DMS153 treated with DMSO at 0.1 percent for 48 hours (cell line): ENCODE results near the gene MSMP.

Experiments
- DNase-seq: peaks from one replicate; lab custom pipeline; 2025; ENCODE audit not compliant: unreplicated experiment; lab: John Stamatoyannopoulos, UW

The MSMP gene

DNA sequence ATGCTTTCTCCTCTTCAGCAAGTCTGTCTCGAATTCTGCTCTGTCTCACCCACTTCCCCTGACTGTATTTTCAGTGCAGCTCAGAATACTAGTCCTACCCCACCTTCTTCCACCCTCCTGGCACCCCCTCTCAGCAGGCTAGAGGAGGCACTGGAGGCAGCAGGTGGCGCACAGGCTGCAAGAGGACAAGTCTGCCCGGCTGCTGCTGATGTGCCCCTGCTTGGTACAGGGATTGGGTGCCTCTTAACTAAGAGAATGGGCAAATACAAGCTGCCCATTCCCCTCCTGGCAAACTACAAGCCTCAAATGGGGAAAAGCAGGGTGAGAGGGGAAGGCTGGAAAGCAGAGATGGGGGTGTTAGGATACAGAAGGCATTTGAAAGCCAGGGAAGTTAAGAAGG, 27.1 kb downstream of the MSMP start:
- no peak for DNase-seq

DNA sequence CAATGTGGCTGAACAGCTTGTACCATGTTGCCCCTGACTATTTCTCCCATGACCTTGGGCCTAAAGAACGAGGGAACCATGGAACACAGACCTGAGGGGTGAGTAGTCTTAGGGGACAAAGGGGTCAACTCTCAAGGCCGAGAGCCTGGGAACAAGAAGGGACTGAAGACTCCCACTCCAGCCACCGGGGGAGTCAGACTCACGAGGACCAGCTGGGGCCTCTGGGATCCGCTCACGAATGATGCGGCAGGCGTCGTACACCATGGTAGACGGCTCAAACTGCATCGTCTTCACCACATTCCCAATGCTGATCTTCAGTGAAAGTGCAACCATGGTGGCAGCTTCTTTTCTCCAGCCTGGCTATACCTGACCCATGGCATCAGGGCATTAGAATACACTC, 28.7 kb downstream of the MSMP start:
- DNase-seq: no peak

DNA sequence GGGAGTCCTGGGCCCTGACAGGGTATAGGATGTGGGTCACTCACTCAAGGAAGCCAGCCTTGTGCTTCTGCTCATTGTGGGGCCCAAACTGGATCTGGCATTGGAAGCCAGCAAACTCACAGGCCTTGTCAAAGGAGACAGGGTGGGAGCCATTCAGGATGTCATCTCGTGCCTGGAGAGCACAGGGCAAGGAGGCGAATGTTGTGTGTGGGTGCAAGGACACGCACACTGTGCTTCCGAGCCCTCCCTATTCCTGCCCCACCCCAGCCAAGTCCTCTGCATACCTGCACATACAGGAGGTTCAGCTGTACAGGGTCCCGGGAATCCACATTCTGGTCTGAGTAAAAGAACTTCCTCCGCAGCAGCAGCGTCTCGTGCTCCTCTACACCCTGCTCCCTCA, 30.2 kb downstream of the MSMP start:
- DNase-seq: no peak

DNA sequence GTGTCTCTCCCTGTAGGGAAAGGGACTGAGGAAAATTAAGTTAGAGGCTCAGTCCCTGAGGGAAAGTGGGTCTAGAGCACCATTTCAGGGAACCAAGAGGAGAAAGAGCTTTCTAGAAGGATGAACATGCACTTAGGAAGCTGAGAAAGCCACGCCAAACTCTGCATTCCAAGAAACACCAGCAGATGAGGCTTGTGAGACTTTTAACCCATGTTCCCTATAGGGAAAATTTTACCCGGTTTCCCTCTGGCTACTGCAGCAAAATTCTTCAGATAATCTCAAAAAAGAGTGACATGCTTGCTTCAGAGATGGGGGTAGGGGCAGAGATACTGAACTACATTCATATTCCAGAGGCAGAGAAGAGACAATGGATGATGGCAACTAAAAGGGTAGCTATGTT, 30.6 kb downstream of the MSMP start:
- DNase-seq: no peak

DNA sequence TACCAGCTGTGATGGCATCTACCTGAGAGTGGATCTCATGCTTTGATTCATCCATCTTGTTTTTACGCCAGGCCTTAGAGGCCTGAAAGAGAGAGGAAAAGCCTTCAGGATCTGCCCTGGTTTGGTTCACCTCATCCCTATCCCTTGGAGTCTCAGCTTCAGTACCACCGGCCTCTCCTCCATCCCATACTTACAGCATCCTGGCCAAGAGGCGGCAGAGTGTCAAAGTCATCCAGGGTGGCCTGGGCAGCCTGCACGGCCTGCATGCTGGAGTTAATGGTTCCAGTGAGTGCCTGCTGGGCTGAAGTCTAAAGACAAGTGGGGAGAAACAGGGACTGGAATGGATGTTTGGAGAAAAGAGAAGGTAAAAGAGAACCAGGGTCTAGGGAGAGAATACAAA, 34.5 kb downstream of the MSMP start:
- DNase-seq: no peak

DNA sequence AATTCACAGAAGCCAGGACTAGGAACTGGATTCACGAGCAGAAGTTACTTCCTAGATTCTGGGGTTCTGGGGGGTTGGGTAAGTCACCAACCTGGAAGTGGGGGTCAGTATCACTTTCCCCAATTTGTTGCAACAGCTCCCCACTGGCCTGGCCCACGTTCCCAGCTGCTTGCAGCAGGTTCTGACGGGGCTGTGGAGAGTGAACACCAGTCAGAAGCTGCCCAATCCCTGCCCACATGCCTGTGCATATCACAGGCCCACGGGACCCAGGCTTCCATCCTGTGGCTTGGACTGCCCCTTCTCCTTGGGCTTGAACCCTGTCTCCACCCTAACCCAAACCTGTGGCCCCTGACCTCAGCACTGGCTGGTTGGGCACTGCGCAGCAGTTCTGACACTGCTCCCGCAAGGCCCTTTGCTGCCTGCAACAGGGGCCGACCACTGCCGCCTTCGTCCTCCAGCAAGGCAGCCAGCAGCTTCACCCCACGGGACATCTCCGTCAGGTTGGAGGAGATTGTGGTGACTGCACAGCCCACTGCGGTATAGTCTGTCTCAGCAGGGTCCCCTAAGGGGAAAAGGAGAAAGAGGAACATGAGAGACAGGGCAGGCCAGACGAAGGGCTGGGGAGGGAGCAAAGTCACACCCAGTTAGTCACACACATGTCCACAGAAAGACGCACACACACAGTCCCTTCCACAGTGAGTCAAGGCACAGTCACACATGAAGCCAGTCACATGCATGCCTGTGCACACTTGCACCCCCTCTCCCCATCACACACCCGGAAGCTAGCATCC, 35.2 kb downstream of the MSMP start:
- DNase-seq: no peak

DNA sequence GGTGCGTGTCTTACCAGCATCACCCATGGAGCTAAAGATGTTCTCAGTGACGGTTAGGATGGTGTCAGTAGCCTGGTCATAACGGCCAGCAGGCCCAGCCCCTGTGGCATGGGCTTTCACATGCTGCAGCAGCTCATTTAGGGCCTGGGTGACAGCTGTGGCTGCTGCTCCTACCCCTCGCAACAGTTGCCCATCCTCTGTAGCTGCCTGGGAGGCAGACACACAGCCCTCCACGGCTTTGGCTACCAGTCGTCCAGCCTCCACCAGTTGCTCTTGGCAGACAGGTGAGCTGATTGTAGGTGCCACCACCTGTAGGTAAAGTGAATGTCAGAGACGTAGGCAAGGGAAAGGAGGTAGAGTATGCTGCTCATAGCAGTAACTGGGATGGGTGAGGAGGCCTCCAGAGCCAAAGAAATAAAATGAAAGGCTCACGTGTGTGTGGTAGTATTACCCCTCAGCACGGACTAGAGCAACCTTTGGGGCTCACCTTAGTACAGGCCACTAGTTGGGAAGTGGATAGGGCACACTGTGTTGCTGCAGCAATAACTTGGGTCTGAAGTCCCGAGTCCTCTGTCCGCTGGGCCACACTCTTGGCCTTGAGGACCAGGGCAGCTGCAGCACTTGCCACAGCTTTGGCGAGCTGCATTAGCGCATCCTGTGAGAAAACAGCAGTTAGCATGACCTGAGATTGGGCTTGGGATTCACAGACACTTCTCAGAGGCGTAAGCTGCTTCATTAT, 36.8 kb downstream of the MSMP start:
- DNase-seq: no peak

DNA sequence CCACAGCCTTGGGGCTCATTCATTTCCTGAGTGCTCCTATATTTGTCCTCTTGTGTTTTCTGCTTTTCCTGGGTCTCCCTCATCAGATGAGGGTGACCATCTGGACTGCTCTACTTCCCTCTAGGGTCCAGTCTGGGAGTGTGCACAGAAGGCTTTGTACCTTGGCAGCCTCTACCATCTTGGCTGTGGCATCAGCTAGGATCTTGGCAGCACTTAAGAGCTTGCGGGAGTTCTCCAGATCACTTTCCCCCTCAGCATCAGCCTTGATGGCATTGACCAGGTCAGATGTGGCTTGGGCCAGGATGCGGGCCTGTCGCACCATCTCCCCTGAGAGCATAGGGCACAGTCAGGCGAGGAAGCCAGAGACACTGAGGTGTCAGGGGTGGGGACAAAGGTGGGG, 37.8 kb downstream of the MSMP start:
- DNase-seq: no peak

DNA sequence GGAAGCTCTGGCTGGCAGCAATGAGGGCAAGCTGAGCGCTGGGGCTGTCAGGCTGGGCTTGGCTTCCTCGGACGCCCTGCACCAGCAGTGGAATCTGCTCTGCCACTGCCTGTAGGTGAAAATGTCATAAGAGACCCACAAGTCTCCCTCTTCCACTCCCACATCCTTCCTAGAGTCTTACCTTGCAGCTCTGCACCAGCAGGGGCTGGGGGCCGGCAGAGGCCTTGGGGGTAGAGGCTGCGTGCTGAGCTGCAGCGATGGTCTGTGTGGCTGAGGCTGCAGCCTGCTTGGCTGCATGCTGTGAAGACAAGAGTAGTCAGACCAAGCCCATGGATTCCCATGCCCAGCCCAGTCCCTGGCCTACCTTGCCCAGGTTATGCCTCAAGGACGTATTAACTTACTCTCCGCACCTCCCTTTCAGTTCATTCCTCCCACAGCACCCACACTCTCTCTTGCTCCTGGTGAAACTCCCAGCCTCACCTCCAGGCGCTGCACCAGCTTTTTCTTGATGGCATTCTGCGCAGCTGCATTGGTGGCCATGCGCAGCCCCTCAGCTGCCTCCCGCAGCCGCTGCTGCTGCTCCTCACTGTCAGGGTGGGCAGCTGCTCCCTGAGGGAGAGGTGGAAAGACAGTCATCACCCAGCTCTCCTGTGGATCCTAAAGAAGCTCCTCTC, 39.4 kb downstream of the MSMP start:
- DNase-seq: no peak

DNA sequence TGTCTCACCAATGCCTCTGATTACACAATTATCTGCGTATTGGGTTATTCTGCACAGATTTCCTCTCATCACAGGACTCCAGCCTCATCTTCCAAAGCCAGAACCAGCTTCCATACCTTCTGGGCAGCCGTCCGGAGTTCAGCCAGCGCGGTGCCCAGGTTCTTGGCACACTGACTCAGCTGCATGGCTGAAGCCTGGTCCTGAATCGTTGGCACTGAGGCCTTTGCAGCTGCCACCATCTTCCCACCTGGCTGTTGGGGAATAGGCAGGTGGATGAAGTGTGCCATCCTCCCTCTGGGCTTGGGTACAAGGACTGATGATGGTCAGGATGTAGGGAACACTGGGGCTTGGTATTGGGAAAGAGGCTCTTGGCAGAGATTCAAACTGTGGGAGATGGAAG, 40.0 kb downstream of the MSMP start:
- no peak for DNase-seq

DNA sequence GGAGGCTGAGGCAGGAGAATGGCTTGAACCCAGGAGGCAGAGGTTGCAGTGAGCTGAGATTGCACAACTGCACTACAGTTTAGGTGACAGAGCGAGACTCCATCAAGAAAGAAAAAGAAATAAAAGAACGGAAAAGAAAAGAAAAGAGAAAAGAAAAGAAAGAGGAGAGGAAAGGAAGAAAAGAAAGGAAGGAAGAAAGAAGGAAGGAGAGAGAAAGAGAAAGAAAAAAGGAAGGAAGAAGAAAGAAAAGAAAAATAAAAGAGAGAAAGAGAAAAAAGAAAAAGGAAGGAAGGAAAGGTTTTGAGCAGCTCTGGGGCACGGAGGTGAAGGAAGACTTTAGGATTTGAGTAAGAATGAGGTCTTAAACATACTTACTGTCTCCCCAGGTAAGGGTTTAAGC, 40.5 kb downstream of the MSMP start:
- DNase-seq: no peak

DNA sequence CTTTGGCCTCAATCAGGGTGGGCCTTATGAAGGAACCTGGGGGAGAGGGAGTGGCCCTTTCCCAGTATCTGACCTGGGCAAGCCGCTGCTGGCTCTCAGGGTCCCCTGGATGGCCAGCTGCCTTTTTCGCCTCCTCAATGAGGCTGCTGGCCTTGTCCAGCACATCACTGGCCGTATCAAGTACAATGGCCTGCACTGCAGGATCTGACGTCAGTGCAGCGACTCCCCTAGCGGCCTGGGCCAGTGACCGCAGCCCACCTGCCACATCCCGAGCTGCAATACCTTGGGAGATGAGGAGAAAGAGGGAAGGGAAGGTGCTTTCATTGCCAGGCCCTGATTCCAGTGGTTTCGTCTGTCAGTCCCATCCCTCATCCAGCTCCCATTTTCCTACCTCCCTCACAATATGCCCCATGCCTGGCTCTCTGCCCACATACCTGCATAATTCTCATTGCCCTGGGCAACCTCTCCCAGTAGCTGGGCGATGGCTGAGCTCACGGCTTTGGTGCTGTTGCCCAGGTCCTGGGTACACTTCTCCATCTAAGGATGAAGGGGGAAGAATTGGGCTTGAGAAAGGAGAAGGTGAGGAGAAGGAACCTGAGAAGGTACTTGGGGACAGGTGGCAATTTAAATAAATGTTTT, 41.2 kb downstream of the MSMP start:
- DNase-seq: no peak

DNA sequence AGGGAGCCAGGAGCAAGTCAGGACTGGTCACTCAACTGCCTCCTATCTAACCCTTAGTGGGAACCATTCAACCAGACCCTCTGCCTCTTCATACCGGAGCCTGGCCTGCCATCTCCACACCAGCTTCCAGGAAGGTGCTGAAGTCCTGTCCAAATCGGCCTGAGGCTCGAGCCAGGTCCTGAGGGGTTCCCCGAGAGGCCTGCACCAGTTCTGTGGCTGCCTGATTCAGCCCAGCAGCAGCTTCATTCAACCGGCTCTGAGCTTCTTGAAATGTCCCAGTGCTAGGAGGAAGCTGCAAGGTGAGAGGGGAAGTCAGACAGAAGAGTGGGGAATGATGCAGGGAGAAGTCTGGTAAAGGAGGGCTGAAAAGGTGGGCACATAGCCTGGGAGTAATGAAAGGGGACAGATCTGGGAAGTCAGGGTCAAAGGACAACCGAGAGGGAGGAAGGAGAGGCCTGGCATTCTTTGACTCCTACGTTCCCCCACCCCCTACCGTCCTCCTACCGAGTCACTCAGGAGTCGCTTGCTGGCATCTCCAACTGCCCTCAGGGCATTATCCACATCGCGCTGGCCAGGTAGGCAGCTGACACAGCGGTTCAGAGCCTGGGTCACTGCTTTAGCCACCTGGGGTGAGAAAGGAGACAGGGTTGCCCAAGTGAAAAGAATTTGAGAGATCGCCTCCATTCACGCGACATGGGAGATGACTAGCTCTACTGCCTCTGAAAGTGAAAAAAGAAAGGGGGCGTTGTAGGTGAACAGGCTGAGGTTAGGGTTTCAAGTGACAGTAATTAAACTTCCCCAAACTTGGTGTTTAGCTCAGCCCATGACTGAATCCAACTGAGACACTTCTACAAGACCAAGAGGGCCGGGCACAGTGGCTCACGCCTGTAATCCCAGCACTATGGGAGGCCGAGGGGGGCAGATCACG, 42.3 kb downstream of the MSMP start:
- no peak for DNase-seq

DNA sequence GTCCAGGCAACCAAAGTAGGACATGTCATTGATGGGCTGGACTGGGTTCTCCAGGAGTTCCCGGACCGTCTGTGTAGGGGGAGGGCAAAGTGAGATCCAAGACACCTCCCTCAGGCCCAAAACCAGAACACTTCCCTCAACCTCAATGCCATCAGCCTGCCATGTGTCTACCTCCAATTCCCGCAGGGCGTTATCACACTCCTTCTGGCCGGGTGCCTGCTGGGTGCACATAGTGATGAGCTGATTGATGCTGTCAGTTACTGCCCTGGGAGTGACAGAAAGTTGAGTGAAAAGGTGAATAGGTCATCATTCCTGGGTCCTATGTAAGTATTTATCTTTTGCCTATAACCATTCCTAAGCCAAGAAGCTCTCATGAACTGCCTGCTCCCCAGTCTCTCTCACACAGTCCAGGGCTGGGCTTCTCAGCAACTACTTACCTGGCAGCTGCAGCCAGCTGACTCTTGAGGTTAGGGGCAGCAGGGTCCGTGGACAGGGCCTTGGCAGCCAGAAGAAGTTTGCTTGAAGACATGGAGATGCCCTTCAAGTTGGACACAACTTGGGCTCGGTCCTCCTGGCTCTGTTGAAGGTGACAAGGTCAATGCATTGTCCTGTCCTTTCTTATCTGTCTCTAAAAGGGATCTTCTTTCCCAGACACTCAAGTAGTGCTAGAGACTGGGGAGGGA, 43.1 kb downstream of the MSMP start:
- no peak for DNase-seq

DNA sequence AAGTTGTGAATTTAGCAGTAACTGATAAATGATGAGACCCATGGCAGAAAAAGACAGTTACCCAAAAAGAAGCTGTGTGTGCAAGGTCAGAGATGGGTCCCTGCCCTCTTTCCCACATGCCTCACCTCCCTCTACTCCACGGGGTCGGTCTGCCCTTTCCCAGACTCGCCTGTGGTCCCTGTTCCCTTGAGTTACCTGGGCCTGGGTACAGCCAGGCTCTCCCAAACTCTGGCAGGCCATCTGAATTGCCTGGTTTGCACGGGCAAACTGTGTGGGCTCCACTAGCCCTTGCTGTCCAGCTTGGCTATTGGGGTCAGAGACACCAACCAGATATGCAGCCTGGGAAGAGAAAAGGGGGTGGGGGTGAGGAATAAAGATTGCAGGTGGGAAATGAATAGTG, 45.9 kb downstream of the MSMP start:
- no peak for DNase-seq

DNA sequence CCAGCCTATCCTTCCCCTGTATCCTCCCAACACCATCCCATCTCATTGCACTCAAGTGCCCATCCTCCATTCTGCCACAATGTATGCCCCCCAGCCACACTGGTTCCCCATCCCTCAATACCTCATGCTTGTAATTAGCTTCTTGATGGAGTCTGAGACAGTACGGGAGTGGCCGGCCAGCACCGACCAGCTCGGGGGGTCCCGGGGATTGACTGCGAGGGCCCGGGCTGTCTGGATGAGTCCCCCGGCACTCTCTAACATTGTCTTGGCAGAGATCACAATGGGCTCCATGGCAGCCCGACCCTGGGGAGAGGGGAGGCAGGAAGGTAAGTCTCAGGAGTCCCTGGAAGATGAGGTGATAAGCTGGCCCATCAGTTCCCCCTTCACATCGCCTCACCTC, 47.1 kb downstream of the MSMP start:
- no peak for DNase-seq

DNA sequence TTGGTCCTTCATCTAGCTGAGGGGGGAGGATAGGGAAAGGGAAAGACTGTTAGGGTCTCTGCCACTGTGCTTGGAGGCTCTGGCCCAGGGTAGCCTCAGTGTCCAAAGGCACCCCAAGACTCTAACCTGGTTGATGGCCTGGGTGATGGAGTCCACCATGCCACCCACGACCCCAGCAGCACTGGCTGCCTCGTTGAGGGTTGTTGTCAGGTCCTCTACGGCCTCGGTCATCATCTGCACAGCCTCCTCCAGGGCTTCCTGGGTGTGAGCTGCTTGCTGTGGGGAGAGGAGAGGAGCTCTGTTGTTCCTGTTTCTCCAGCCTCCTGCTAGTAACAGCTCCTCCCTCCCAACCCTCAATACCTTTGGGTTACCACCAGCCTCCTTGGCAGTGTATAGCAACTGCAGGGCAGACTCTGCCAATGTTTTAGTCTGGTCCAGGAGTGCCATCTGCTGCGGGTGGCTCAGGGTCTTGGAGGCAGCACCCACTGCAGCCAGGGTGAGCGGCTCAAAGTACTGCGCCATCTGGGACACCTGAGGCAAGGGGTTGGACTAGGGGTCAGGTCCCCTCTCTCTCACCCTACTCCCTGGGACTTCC, 48.1 kb downstream of the MSMP start:
- DNase-seq: no peak

DNA sequence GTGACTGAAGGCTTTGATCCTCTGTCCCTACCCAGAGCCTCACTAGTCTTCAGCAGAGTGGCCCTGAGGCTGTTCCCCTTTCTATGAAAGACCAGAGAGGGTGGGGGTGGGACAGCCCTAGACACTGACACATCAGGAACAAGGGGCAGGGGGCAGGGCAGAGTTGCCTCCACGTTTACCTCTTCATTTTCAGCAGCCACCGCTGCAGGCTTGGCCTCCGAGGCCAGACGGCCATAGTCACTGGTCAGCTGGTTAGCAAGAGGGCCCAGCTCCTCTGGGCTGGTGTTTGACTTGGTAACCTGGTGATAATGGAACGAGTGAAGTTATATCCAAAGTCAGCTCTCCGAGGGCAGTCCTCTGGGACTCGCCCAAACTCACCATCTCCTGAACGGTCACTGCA, 48.7 kb downstream of the MSMP start:
- no peak for DNase-seq

DNA sequence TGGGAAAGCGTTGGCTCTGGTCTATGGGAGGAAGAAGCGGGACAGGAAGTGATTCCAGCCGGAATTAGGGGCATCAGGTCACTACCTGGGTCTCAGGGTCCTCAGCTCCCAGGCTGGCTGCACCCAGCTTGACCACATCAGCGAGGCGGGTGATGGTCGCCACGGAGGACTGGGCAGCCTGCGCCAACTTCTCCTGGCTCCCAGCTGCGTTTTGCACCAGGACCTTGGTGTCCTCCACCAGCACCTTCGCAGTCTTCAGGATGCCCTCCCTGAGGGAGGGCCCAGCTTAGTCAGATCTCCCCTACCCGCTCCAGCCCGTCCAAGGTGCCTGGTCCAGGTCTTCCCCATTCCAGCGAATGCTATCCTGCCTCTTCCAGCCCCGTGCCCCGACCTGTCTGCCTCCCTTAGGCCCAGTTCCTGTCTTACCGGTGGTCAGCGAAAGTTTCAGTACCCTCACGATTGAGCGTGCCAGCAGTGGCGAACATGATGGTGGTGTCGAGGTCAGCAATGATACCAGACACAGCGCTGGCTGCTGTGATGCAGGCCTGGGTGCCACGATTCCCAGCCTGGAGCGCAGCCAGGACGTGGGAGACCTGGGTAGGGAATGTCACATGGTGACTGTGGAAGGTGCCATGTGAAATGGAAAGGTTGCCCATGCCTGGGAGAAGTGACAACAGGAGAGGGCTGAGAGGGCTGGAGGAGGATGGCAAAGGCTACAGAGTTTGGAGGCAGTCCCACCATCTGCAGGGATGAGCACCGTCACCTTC, 50.0 kb downstream of the MSMP start:
- DNase-seq: no peak
